ENCODE measurements around the gene MLXIP. TPM values are rescaled to one million over a fixed set of nuclear protein-coding genes. Genes with fewer than 3 reads are reported as not detected.
A peak's percentile ranks its signal among the peaks of the same experiment; 100 is the strongest.

MLXIP gene
- total and polyA plus RNA-seq, 2 of the 13 experiments (the other 11 are each of a cell fraction or from before 2014, with no cell fraction given) = 5.3 to 6.7 TPM

DNA sequence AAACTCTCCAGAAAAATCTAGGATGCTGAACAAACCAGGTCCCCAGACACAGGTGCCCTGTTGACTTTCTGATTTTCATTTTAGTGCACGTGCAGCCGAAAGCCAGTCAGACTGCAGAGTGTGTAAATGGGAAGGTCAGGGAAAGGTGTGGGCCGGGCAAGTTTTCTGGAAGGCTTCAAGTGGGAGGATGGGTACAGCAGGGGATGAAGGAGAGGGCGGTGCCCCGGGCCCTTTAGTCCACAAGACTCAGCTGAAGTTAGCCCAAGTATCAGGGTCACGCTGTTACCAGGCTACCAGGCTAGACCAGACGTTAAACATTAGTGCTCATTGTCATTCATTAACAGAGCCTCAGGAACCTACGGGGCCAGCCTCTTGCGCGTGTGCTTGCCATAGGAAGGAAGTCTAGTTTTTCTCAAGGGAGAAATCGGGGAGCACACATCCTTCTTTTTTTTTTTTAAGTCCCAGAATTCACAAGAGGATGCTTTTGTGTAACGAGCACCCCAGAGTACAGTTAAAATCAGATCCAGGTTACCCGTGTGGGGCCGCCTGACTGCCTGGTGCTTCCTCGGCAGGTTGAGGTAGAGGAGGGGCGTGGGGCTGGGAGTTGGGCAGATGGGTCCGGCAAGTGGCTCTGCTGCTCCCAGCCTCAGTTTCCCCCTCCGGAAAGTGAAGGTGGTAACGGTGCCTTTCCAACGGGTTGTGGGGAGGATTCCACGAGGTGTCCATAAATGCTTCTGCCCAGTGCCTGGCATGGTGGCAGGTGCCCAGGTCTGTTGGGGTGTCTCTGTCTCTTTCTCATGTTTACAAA lies 37.8 kb upstream of the MLXIP start (continued):
- TF ChIP-seq, protein P1, sequence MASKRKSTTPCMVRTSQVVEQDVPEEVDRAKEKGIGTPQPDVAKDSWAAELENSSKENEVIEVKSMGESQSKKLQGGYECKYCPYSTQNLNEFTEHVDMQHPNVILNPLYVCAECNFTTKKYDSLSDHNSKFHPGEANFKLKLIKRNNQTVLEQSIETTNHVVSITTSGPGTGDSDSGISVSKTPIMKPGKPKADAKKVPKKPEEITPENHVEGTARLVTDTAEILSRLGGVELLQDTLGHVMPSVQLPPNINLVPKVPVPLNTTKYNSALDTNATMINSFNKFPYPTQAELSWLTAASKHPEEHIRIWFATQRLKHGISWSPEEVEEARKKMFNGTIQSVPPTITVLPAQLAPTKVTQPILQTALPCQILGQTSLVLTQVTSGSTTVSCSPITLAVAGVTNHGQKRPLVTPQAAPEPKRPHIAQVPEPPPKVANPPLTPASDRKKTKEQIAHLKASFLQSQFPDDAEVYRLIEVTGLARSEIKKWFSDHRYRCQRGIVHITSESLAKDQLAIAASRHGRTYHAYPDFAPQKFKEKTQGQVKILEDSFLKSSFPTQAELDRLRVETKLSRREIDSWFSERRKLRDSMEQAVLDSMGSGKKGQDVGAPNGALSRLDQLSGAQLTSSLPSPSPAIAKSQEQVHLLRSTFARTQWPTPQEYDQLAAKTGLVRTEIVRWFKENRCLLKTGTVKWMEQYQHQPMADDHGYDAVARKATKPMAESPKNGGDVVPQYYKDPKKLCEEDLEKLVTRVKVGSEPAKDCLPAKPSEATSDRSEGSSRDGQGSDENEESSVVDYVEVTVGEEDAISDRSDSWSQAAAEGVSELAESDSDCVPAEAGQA (IDR thresholded peaks at IDR 0.05; ENCODE audit: low read depth) = no peak
- TF ChIP-seq, protein P1 (CRISPR knock-in tag; IDR thresholded peaks at IDR 0.05; ENCODE audit: borderline replicate concordance) = no peak
- TF ChIP-seq, protein P2, sequence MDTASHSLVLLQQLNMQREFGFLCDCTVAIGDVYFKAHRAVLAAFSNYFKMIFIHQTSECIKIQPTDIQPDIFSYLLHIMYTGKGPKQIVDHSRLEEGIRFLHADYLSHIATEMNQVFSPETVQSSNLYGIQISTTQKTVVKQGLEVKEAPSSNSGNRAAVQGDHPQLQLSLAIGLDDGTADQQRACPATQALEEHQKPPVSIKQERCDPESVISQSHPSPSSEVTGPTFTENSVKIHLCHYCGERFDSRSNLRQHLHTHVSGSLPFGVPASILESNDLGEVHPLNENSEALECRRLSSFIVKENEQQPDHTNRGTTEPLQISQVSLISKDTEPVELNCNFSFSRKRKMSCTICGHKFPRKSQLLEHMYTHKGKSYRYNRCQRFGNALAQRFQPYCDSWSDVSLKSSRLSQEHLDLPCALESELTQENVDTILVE (CRISPR knock-in tag; IDR thresholded peaks at IDR 0.05) = no peak
- TF ChIP-seq KMT2A (CRISPR knock-in tag; IDR thresholded peaks at IDR 0.05) = no peak
- peak; percentile 41 for TF ChIP-seq RBM39 (IDR thresholded peaks at IDR 0.05; ENCODE audit: low read depth, low read length, poor library complexity, severe bottlenecking)
- TF ChIP-seq, protein P3, sequence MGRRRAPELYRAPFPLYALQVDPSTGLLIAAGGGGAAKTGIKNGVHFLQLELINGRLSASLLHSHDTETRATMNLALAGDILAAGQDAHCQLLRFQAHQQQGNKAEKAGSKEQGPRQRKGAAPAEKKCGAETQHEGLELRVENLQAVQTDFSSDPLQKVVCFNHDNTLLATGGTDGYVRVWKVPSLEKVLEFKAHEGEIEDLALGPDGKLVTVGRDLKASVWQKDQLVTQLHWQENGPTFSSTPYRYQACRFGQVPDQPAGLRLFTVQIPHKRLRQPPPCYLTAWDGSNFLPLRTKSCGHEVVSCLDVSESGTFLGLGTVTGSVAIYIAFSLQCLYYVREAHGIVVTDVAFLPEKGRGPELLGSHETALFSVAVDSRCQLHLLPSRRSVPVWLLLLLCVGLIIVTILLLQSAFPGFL (CRISPR knock-in tag; IDR thresholded peaks at IDR 0.05) = no peak
- TF ChIP-seq FOXA3 (CRISPR knock-in tag; IDR thresholded peaks at IDR 0.05) = peak; percentile 31
- no peak for TF ChIP-seq ZFX (CRISPR knock-in tag; IDR thresholded peaks at IDR 0.05; ENCODE audit: low read depth)
- TF ChIP-seq, protein P4, sequence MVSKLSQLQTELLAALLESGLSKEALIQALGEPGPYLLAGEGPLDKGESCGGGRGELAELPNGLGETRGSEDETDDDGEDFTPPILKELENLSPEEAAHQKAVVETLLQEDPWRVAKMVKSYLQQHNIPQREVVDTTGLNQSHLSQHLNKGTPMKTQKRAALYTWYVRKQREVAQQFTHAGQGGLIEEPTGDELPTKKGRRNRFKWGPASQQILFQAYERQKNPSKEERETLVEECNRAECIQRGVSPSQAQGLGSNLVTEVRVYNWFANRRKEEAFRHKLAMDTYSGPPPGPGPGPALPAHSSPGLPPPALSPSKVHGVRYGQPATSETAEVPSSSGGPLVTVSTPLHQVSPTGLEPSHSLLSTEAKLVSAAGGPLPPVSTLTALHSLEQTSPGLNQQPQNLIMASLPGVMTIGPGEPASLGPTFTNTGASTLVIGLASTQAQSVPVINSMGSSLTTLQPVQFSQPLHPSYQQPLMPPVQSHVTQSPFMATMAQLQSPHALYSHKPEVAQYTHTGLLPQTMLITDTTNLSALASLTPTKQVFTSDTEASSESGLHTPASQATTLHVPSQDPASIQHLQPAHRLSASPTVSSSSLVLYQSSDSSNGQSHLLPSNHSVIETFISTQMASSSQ (IDR thresholded peaks at IDR 0.05; ENCODE audit: low read depth) = peak; percentile 89
- TF ChIP-seq, protein P4 (CRISPR knock-in tag; IDR thresholded peaks at IDR 0.05; ENCODE audit: borderline replicate concordance) = peak; percentile 90
- TF ChIP-seq POLR2AphosphoS5 (IDR thresholded peaks at IDR 0.05; ENCODE audit: low read depth, low read length) = peak; percentile 39; the same call in 1 of the 2 replicates
- peak; percentile 70 for TF ChIP-seq PPARG (CRISPR knock-in tag; conservative IDR thresholded peaks at IDR 0.05)
- TF ChIP-seq ZNF747 (CRISPR knock-in tag; IDR thresholded peaks at IDR 0.05; ENCODE audit: borderline replicate concordance) = no peak
- TF ChIP-seq ZFP1 (CRISPR knock-in tag; IDR thresholded peaks at IDR 0.05) = no peak
- 0 out of 2 replicates have a peak, but pooled peaks have one; percentile 16 for TF ChIP-seq NRL (CRISPR knock-in tag; IDR thresholded peaks at IDR 0.05; ENCODE audit: borderline replicate concordance)
- TF ChIP-seq ZNF432 (CRISPR knock-in tag; IDR thresholded peaks at IDR 0.05; ENCODE audit: borderline replicate concordance) = no peak
- TF ChIP-seq HNRNPL (IDR thresholded peaks at IDR 0.05; ENCODE audit: low read depth, low read length) = peak; percentile 85; the same call in 1 of the 2 replicates
